Stimulated activated CD8-positive, alpha-beta memory T cell treated with anti-CD3 and anti-CD28 coated beads, Interleukin-2, amount 100 ng/mL, for 1 hour (primary cell): ENCODE results near the gene ZNF414.

Experiments
- DNase-seq, 2 donors: peaks; one replicate each; pipeline ENCODE4 v3.0.0-alpha.2; 2020; ENCODE audit warnings: low read depth in 2 of 2

Gene ZNF414

DNA sequence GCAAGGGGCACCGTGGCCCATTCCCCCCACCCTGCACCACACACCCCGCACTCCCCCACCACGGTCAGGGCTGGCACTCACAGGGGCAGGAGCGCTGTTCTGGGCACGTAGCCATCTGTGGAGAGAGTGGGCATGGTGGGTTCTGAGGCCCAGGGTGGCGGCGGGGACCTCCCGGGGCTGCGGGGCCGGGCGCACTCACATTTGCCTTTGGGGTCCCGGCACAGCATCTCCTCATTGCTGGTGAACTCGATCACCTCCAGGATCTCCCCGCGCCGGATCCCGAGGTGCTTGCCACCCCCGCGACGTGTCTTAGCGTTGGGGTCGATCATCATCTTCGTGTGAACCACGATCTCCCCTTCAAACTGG is 23.6 kb downstream of the ZNF414 start:
- DNase-seq, result no peak

DNA sequence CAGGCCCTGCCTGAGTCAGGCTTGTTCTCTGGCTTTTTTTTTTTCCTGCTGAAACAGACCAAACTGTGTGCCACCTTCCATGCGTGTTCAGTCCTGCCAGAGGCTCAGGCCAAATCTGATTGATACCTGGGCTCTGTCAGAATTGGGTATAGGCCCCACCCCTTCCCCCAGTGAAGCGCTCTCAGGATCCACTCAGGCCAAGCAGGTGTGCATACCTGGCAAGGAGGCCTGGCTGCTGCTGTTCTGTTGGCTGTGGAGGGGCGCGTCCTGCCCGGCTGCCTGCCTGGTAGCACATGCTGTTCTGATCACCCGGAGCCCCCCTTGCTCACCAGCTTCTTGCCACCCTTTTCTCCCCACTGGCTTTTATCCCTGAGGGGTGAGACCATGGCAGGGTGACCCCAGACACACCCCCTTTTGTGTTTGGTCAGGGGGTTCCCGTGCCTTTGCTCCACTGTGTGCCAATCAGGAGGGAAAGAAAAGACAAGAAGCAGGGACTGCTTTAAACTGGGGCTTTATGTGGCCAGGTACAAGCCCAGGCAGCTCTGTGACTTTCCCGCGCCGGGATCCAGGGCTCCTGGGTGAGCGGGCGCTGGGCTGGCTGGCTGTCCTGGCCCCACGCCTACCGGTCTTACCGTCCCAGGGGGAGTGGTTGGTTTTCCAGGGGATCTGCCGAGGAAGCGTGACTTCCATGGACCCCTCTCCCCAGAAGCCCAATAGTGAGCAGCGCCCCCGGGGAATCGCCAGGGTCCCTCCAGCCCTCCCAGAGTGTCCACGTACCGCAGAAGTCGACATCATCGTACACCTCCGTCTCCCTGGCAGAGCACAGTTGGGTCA is 24.2 kb downstream of the ZNF414 start:
- DNase-seq, result no peak

DNA sequence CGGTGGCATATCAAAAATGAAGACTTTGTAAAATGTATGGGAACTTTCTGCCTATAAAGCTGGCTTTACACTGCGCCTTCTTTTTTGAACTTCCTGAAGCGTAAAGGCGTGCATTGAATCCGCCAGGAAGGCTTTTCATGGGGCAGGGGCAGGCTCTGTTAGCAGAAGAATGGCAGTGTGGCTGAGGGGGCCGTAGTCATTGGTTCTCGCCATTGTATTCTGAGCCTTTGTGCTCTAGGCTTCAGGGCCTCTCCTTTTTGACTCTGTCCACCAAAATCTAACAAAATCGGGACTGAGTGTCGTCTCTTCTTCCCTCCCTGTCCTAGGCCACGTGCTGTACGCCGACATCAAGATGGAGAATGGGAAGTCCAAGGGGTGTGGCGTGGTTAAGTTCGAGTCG is 25.6 kb downstream of the ZNF414 start:
- no peak for DNase-seq

DNA sequence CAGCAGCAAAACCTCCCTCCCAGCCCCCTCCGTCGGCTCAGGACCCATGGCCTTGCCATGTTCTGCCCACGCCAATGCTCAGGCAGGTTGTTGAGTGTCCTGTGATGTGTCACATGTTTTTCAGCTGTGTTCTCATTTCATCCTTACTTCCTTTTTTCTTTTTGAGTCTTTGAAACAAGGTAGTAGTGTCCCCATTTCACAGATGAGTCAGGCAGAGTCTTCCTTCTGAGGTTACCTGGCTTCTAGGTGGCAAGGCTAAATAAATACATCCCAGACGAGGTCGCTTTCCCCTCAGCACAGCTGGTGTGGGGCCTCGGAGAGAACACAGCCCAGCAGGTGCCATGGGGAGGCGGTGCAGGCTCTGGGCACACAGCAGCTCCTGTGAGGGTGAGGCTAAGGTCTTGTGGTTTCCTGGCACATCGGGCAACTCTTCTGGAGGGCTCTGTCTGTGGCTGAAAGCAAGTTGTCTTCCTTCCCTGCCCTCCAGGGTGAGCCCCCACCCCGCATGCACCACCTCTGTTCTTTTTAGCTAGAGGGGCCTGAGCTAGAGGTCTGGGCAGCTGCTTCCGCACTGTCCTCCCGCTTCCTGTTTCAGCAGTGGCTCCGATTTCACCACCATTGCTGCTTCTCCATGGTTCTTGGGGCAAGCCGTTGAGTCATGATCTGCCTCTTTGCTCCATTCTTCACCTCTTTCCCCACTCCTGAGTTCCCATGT is 26.7 kb downstream of the ZNF414 start:
- DNase-seq, result peak; percentile 30 to 34

DNA sequence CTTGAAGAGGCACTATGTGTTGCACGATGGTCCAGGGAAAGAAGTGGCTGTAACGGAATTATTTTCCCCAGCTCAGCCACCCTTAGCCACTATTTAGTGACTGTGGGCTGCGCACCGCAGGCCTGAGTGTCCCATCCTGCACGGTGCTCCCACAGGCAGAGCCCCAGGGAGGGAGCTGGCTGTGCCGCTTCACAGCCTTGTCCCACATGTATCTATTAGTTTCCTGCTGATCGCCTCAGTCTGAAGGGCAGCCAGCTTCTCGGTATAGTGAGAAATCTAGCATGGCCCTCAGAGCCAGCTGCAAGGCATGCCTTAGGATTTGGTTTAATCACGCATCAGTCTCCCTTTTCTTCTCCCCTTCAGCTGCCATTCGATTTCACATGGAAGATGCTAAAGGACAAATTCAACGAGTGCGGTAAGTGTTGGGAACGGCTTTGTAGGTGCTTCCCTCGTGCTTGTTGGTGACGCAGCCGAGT is 27.3 kb downstream of the ZNF414 start:
- DNase-seq, result no peak

DNA sequence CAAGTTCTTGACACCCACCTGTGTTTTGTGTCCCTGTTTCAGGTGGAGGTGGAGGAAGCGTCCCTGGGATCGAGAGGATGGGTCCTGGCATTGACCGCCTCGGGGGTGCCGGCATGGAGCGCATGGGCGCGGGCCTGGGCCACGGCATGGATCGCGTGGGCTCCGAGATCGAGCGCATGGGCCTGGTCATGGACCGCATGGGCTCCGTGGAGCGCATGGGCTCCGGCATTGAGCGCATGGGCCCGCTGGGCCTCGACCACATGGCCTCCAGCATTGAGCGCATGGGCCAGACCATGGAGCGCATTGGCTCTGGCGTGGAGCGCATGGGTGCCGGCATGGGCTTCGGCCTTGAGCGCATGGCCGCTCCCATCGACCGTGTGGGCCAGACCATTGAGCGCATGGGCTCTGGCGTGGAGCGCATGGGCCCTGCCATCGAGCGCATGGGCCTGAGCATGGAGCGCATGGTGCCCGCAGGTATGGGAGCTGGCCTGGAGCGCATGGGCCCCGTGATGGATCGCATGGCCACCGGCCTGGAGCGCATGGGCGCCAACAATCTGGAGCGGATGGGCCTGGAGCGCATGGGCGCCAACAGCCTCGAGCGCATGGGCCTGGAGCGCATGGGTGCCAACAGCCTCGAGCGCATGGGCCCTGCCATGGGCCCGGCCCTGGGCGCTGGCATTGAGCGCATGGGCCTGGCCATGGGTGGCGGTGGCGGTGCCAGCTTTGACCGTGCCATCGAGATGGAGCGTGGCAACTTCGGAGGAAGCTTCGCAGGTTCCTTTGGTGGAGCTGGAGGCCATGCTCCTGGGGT is 28.2 kb downstream of the ZNF414 start:
- no peak for DNase-seq

DNA sequence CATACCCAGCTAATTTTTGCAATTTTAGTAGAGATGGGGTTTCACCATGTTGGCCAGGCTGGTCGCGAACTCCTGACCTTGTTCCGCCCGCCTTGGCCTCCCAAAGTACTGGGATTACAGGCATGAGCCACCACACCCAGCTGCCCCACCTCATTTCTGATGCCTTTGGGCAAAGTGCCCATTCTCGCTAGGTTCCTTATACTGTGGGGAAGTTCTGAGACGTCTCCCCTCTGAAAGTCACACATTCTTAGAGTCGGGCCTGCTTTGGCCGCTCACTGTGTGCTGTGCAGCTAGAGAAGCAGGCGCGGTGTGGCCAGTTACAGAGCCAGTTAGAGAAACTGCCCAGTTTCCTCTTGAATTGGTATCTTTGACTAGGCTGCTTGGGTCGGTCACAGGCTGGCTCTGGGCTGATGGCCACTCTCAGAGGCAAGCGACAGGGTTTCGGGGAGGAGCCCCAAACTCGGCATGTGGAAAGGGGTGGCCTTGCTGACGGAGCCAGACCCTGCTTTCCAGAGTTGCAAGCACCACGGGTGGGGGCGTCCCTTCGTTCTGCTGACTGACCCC is 29.6 kb downstream of the ZNF414 start:
- no peak for DNase-seq

DNA sequence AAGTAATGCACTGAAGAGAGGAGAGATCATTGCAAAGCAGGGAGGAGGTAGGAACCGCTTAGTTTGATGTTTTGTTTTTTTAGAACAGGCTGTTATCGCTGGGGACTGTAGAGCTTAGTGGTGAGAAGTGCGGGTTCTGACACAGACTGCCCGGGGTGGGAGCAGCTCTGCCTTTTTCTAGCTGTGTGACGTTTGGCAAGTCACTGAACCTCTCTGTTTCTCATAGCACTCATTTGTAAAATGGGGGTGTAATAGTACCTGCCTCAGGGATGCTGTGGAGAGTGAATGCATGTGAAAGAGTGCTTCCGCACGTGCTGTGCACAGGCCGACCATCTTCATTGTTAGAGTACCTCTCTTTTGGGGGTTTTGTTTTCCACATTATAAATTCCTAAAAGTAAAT is 30.8 kb downstream of the ZNF414 start:
- no peak for DNase-seq

DNA sequence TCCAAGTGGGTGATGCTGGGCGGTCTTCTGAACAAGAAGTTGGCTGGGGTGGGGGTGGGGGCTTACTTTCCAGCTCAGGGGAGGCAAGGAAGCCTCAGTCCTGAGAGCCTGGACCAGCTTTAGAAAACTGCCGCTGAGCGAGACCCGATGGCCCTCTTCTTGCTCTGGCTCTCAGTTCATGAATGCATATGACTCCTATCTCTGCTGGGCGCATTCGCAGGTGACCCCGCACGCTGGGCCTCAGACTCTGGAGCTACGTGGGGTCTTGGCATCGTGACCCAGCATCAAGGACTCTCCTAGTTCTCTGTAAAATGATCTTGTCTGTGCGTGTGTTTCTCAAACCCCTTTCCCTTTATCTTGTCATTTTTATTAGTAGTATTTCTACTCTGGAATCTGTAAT is 31.3 kb downstream of the ZNF414 start:
- no peak for DNase-seq

DNA sequence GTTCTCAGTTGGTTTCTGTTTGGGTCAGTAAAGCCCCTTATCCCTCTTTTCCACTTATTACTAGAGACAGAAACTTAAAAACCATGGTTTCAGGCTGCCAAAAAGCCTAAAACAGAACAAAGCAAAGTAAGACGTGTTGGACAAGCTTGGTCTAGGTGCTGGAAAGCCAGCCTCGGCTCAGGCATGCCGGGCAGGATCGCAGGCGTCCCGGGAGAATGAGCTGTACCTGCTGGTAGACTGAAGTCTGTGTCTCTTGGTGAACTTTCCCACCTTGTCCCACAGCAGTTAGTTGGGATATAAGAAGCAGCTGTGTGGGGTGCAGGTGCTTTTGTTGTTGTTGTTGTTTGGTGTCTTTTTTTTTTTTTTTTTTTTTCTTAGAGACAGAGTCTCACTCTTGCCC is 32.4 kb downstream of the ZNF414 start:
- no peak for DNase-seq

DNA sequence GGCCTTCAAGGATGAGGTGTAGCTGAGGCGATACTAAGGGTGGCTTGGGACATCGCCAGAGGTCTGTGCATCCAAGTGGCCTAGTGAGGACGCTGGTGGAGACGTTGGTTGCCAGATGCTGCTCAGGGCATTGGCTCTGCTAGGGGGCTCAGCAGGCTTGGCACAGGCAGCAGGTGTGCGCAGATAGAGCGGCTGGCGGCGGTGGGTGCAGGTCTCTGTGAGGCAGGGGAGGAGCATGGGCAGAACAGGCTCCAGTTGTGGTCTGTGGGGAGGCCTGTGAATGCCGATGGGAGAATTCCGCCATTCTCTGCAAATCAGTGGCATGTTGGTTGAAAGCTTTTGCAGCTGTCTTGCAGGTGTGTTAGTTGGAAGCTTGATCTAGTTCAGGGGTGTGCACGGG is 32.8 kb downstream of the ZNF414 start:
- DNase-seq, result no peak

DNA sequence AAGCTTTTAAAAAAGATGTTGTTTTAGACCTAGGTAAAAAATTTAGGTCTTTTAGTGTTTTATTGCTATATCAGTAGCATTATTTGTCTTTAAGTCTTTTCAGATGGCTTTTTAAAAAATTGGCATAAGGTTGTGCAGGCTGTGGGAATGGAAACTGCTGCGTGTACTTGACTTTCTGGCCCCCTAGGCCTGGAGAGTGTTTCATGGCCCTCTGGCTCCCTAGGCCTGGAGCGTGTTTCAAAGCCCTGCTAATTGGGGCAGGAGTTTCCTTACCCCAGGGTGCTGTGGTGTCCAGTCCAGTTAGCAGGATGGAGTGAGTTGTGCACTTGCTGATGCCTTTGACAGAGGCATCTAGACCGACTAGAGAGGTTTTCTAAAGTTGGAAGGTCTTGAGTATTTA is 35.4 kb downstream of the ZNF414 start:
- DNase-seq, result no peak

DNA sequence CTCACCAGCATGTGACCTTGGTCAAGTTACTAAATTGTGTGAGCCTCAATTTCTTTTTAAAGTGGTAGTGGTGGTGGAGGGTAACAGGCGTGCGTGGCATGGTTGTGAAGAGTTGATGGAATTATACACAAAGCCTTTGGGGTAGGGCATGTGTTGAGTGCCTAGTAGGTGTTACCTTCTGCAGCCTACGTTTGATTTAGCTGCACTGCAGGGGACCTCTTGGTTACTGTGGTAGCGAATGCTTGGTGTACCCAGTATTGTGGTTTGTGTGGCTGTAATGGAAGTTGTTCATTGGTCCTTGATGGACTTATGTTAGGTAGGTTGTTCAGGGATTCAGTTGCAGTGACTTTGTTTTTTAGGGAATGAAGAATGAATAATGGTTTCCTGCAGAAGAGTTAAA is 36.1 kb downstream of the ZNF414 start:
- DNase-seq, result no peak

DNA sequence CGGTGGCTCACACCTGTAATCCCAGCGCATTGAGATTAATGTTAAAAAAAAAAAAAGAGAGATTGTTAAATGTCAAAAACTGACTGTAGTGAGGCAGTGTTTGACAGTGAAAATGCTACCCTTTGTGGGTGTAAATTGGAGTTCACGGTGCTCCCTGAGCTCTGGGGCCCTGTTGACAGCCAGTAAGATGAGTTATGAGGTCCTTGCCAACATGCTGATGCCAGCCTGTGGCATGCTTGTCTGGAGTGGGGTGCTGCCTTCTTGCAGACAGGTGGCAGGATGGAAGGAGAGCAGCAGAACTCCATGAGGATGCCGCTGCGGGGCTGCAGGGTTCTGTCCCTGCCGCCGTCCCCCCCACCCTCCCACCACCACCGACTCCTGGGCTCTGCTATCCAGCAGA is 37.4 kb downstream of the ZNF414 start:
- DNase-seq, result no peak

DNA sequence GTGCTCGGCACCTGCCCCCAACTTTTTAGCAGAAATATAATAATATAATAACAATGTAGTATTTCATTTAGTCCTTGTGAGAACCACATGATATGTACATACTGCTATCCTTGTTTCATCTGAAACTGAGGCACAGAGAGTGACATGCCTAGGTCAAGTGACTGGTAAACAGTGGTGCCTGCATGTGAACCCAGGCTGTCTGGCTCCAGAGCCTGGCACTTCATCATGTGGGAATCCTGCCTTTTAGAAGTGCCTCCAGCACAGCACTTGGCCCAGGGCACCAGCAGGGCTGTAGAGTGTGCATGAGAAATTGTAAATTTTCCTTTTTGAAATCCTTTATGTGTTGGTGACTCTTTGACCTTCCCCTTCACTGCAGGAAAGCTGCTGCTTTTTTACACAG is 39.0 kb downstream of the ZNF414 start:
- DNase-seq, result no peak

DNA sequence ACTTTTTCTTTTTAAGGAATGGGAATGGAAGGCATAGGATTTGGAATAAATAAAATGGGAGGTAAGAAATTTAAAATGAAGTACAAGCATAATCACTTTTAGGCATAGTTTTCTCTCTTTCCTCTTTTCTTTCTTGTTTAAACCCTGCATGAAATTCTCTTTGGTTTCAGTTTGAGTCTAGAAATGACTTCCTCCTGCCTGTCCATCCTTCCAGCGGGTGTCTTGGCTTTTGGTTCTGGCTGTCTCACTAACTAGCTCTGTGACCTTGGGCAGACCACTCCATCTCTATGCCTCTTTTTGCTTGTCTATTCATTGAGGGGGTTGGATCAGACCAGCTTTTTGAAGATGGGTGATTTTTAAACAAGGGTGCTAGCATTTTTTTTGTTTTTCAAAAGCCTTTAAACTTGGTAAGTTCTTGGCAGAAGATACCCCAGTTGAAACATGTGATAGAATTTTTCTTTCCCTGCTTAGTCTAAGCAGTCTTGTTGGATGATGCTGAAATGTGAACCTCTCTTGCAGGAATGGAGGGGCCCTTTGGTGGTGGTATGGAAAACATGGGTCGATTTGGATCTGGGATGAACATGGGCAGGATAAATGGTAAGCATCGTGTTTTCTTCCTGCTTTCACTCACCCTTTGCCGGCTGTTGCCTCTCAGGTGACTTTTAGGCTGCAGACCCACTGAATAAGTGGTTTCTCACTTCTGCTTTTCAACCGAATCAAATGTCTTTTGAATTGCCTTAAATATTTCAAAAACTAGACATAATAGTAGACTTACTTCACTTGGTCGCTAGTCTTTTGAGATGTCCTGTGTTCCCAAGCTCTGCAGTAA is 40.1 kb downstream of the ZNF414 start:
- DNase-seq, result no peak

DNA sequence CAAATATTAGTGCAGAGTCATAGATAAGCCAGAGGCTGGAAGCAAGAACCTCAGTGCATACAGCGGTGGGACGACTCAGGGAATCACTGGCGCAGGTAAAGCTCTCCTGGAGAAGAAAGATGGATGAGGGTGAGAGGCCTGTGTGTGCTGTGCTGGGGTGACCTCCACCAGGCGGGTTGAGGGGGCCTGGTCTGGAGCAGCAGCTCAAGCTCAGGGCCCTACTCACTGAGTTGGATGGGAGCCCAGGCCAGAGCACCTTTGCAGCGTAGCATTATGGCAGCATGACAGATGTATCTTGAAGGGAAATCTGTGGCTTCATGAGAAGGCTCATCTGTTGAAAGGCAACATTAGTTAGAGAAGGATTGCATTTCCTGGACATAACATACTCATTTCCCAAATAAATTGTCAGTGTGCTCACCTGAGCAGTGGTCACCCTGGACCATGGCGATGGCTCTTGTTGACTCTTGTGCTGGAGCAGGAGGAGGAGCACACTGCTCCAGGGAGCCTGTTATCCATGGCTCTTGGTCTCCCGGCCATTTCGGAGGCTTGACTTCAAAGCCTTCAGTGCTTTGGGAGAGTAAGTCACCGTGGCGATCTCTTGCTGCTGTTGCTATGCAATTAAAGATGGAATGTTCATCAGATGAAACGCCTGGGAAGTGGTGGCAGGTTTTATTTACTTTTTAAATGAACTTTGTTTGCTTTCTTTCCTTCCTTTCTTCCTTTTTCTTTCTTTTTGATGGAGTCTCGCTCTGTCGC is 44.2 kb downstream of the ZNF414 start:
- DNase-seq, result no peak

DNA sequence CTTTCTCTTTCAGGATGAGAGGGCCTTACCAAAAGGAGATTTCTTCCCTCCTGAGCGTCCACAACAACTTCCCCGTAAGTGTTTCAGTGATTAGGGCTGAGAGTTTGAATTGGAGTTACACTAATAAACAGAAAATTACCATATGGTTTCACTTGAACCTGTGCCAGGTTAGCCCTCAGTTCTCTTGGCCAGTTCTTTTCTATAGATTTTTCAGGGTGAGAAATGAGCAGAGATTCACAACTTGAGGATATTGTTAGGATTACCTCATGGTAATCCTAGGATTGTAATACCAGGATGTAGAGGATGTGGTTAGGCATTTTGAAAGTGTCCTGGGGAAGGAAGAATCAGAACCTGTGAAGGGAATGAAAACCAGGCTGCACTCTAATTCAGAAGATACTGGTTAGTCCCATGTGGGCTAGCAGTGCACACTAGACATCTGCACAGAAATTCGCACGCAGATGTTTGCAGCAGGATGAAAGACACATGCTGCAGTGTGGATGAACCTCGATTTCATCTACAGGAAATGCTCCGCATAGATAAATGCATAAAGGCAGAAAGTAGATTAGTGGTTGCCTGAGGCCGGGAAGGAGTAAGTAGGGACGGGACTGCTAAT is 45.1 kb downstream of the ZNF414 start:
- DNase-seq, result no peak

DNA sequence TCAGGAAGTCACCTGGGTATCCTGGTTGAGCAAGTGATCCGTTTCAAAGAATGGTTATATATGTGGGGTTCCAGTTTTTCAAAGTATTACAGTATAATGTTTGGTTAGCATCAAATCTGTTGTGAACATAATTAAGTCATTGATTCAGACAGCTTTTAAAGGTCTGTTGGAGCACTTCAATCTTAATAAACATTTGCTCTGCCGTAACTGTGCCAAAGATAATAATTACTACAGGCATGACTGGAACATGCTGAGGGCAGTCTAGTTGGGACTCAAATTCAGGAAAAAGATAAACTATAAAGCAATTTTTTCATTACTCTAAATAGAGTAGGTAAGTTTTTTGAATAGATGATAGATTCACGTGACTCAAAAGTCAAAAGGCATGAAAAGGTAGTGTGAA is 45.8 kb downstream of the ZNF414 start:
- no peak for DNase-seq

DNA sequence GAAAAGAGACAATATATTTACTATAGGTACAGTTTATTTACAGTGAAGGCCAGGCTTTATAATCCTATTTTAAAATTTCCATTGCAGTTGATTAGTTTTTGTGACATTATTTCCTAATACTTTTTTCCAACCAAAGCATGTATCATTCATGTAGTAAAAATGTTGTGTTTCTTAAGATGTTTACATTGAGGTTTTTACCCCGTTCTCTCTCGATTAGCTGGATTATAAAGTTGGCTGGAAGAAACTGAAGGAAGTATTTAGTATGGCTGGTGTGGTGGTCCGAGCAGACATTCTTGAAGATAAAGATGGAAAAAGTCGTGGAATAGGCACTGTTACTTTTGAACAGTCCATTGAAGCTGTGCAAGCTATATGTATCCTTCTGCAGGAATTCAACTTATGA is 47.9 kb downstream of the ZNF414 start:
- DNase-seq, result no peak
